PFSK-1 (cell line): ENCODE results near the gene KLHL2.

Experiments
- FOXP2 ChIP-seq: optimal IDR thresholded peaks from 2 replicates; pipeline ENCODE3; 2011; ENCODE audit warnings: borderline replicate concordance, control low read depth, inconsistent platforms; ENCODE audit not compliant: insufficient read depth; ENCODE audit errors: extremely low read length, extremely low read depth
- POLR2AphosphoS5 ChIP-seq: IDR thresholded peaks from 2 replicates; pipeline ENCODE4 v1.6.1; 2012; ENCODE audit warnings: low read depth, mild to moderate bottlenecking, control low read depth, low read length, moderate library complexity
- REST ChIP-seq, 2 experiments: IDR thresholded peaks; 2 replicates each; pipeline versions ENCODE4 v1.6.1 to v1.8.0; 2011 to 2012; ENCODE audit warnings: low read depth in 2 of 2, low read length in 2 of 2, control low read depth in 1 of 2, inconsistent platforms in 1 of 2, mild to moderate bottlenecking in 1 of 2, moderate library complexity in 1 of 2; ENCODE audit not compliant: insufficient read depth in 1 of 2
- SIN3A ChIP-seq: IDR thresholded peaks from 2 replicates; pipeline ENCODE4 v1.6.1; 2012; ENCODE audit warnings: mild to moderate bottlenecking, low read length, moderate library complexity, borderline replicate concordance; ENCODE audit not compliant: insufficient read depth

- no peak for TF ChIP-seq FOXP2
- TF ChIP-seq REST (IDR thresholded peaks at IDR 0.05; ENCODE audit: insufficient read depth in 1 of 2, low read depth in 2 of 2, low read length in 2 of 2) = no peak
- TF ChIP-seq POLR2AphosphoS5 = no peak
- TF ChIP-seq SIN3A = no peak
These were observed 43.1 kb upstream of the KLHL2 start for GRCh38 chr4:165164257-165164656.
